Stimulated activated CD4-positive, alpha-beta T cell treated with anti-CD3 and anti-CD28 coated beads, TNF-alpha, amount 100 ng/mL, for 24 hours (primary cell): ENCODE results near the gene RAB11FIP4.

Experiments
- DNase-seq, 3 experiments: peaks; one replicate each; pipeline ENCODE4 v3.0.0-alpha.2; 2020; ENCODE audit warnings: low read depth in 3 of 3

The RAB11FIP4 gene

DNA sequence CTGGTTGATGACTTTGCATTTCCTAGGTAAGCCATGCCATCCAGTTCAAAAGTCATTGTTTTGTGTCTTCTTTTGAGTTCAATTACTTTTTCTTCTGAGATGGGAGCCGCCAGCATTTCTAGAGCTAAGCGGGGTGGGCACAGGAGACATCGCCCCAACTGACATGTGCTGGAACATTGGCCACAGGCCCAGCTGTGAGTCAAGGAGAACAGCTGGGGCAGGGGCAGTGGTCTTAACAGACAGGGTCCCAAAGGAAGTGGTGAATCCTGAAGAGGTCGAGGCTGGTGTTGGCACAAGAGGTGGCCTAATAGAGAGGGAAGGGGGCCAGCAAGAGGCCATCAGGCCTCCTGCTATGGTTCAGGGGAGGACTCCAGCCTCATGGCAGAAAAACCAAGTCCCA, 17.1 kb downstream of the RAB11FIP4 start:
- DNase-seq = no peak

DNA sequence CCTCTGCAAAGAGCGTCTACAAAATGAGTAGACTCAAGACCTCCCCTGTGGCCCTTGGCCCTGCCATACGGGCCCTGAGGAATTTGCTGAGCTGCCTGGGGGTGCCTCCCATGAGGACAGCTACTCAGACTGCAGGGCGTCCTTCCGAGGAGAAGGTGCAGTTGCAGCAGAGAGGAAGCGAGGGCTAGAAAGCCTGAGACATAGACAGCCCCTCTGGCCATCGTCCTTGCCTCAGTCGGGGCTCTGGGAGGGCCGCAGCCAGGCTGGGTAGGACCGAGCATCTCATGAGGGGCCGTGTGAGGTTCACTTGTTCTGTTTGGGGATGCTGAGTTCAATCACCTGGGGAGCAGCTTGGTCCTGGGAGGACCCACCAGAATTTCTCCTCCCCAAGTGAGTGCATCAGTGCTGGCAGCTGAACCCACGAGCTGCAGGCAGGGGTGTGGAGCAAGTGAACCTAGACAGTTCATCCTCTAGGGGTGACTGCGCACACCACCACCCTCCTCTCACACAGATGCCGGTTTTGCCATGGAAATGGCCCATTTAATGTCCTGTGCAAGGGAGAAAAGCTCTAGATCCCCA, 20.3 kb downstream of the RAB11FIP4 start:
- no peak for DNase-seq

DNA sequence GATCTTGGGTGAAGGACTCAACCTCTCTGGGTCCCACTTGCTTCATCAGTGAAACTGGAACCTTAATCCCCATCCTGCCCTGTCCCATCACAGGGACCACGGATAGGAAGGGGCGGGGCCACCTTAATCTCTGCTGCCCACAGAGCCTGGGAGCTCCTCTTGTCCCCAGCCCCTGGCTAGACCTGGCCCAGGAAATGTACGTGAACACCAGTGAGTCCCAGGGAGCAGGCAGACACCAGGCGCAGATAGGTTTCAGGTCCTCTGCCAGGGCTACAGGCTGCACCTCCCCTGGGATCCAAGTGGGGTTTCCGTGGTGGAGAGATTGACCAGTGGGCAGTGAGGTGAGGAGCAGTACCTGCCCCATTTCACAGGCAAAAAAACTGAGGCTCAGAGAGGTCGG, 21.0 kb downstream of the RAB11FIP4 start:
- DNase-seq = no peak

DNA sequence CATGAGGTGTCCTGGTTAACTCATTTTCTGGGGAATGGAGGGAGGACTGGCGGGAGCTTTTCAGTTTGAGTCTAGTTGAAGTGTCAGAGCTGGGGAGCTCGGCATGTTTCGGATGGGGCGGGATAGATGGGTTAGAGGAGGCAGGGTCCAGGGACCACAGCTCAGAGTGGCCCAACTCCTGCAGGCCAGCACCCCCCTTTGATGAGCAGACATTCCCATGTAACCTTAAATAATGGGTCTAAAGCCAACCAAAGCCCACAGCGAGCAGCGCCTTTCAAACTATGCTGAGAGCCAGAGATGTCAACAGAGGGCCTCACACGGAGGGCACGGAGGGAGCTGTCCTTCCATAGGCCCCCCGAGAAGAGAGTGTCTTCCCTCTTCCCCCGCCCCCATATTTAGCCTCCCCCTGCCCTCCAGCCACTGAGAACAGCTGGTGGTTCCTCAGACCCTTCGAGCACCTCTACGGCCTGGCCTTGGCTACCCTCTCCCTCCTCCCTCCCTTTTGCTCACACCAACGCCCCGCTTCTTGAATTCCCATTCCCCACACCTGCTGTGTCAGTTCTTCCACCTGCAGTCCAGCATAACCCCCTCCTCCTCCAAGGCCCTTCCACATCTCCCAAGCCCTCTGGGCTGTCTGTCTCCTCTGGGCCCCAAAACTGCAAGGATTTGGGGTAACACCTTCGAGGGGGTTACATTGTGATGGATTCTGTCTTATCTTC, 21.8 kb downstream of the RAB11FIP4 start:
- DNase-seq = no peak

DNA sequence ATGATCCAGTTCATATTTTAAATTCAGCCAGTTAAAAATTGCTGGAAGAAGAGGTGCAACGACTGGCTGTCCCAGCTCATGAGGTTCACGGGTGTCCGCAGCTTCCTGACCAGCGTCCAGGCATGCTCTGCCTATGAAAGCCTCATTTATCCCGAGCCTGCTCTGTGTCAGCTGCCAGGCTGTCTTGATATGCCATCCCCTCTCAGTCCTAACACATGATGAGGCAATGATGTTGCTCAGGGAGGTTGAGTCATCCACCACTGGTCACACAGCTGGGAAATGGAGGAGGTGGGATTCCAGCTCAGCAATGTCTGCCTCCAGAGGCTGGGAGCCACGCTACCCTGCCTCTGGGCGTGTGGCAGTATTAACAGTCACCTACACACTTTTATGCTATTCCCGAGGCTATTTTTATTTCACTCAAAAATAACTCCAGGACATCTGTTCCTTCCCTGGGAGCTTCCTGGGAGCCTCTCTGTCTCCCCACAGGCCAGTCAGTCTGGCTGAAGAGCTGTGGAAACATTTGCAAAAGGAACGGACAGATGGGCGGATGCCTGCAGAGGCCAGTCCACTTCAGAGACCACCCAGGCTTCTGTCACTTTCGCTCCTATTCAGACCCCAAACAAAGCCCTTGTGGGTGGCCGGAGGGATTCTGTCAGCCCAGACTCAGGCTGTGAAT, 22.5 kb downstream of the RAB11FIP4 start:
- DNase-seq = no peak

DNA sequence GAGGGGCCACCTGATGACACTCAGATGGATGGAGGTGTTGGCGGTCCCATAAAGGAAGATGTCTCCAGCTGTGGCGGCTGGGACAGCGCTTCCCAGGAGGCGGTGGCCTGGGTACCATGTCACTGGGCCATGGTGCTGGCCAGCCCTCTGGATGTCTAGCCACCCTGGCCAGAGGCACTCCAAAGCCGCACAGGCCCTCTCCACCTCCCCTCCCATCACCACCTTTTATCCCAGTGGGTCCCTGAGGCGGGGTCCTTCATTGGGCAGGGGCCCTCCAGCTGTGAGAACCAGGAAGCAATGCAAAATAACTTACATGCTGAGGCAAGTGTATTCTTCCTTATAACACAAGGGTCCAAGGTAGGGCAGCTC, 23.1 kb downstream of the RAB11FIP4 start:
- no peak for DNase-seq

DNA sequence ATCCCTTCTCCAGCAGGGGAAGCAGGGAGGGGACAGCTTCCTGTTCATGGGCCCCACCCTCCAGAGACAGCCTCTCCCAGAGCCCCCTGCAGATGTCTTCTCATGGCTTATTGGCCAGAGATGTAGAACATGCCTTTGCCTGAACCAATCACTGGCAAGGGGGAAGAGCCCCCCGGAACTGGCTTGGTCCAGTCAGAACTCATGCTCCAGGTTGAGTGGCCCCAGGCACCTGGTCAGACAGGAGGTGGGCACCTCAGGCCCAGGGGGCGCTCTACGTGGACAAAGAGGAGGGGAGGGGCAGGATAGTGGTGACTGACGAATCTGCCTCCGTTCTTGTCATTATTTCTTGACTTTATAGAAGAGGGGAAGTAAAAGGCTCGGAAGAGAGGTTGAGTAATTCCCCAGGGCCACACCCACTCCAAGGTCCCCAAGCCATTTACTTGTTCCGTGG, 23.6 kb downstream of the RAB11FIP4 start:
- DNase-seq = no peak

DNA sequence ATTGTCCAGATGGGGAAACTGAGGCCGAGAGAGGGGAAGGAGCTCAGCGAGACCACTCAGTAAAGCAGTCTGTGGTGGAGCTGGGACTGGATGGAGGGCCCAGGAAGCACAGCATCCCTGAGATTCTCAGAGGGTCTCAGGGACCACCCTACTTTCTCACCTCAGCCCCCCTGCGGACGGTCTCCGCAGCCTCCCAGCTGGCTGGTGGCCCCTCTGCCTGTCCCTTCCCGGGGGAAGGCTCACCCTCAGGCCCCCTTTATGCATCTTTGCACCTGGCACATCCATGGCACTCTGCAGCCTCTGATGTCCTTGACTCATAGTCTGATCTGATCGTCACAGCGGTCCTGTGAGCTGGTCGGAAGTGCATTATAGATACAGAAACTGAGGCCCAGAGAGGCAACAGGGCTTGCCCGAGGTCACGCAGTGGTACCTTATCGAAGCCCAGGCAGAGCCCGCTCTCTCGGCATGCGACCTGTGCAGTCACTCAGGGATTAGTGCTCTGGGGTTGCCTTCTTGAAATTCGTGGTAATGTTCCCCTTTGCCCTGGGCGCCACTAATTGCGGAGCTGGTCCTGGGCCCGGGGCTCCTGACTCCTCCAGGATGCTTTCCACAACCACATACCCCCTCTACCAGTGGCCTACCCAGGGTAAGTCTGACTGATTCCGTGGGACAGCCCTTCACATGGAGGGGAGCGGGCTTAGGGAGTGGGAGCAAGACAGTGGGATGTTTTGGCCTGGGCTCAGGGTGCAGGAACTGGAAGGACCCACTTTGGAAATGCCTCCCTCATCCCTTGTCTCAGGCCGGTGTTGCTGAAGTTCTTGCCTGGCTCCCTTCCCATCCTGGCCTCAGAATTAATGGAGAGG, 24.4 kb downstream of the RAB11FIP4 start:
- DNase-seq = no peak

DNA sequence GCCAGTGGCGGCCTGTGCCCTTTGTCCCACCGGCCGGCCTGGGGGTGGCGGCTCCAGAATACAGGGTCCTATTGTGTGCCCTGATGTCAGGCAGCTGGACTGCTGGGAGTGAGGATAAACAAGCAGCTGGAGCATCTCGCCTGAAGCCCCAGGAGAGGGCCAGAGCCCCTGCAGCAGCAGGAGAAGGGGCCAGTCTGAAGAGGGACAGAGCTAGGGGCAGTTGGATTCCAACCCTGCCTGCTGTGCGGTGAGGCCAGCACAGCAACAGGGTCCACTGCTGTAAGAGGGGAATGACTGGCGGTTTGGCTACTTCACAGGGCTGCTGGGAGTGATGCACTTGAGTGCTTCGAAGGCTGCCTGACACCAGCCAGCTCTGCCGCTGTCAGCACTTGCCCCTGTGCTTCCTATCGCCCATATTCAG, 25.0 kb downstream of the RAB11FIP4 start:
- no peak for DNase-seq

DNA sequence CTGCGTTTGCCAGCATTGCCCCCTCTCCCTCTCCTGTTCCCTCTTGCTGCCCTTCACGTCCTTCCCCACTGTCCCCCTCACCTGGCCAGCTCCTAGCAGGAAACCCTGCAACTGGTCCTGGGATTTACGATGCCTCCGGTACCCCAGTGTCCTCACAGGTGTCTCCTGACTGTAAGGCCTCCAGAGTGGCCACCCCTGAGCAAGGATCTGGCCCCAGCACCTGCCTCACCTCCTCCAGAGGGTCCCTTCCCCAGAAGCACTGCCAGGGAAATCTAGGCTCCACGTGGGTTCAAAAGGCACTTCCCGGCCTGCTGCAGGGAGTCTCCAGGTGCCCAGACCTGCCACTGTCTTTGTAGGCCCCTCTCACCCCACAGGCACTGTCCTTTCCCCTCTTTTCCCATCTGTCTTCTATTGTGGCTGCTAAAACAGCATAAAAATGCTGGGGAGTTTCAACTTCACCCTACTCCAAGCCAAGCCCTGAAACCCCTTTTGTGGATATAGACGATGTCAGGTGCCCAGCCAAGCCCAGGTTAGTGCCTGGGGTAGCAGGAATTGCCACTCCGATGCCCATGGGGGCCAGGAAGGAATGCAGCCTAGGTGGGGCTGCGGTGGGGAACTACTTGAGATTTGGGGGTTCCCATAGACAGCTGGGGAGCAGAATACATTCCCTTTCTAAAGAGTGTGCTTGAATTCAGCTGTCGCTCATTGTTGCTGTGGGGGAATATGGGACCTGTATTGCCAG, 25.7 kb downstream of the RAB11FIP4 start:
- DNase-seq = no peak

DNA sequence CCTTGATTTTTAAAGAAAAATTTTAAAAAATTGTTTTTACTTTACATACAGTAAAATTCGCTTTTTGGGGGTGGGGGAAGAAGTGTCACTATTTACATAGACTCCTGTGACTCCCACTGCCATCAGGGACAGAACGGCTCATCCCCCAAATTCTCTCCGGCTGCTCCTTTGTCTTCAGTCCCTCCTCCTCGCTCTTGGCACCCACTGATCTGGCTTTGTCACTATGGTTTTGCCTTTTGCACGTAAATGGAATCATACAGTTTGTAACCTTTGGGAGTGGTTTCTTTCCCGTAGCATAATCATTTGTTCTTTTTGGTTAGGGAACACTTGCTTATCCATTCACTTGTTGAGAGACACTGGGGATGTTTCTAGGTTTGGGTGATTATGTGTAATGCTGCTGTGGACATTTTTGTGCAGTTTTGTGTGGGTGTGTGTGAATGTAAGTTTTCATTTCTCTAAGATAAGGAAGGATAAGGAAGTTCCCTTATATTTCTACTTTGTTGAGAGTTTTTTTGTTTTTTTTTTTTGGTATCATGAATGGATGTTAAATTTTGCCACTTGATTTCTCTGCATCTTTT, 27.4 kb downstream of the RAB11FIP4 start:
- DNase-seq = no peak

DNA sequence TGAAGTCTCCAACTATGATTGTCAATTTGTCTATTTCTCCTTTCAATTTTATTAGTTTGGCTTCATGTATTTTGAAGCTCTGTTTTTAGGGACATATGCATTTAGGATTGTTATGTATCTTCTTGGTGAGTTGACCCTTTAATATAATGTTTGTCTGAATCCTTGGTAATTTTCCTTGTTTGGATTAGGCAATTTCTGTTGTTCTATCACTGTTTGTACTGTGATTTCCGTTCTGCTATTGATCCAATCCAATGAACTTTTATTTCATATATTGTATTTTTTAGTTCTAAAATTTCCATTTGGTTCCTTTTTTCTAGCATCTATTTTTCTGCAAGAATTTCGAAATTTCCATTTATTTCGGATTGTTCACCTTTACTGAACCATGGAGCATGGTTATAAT, 31.0 kb downstream of the RAB11FIP4 start:
- no peak for DNase-seq

DNA sequence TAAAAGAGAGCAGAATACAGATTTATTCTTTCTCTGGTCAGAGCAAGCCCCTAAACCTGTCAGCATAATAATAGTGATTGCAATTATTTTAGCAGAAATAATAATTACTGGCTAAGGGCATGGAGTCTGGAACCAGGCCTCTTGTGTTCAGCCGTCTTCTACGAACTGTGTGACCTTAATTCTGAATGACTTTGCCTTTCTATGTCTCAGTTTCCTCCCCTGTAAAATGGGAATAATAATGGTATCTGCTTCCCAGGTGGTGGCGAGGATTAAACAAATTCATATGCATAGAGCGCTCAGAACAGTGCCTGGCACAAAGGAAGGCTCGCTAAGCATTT, 33.4 kb downstream of the RAB11FIP4 start:
- DNase-seq = no peak

DNA sequence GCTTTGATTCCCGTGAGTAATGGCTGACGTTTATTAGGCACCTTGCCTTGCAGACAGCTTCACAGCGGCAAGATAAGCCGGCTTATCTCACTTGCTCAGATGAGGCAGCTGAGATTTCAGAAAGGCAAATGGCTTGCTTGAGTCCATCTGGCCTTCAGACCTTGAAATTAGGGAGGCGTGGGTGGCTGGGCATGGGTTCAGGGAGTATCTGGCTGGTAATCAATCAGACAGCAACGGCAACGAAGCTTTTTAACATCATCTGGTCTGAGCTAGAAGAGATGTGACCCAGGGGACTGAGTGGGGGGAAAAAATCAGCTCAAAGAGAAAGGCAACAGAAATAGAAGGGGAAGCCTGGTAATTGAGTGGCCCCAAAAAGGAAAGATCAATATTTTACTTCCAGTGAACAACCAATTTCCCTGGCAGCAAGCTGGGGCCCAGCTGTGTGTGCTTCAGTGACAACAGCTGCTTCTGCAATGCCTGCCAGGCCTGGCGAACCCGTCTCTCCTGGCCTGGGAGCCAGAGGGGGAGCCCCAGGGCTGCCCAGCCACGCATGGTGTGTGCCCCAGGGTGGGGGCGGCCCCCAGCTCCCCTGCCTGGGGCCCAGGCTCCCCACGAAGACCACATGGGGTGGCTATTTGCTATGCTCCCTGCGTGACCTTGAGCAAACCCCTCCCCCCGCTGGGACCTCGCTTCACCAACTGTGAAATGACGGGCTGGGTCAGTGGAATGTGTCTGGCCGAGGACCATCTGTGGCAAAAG, 34.0 kb downstream of the RAB11FIP4 start:
- no peak for DNase-seq

DNA sequence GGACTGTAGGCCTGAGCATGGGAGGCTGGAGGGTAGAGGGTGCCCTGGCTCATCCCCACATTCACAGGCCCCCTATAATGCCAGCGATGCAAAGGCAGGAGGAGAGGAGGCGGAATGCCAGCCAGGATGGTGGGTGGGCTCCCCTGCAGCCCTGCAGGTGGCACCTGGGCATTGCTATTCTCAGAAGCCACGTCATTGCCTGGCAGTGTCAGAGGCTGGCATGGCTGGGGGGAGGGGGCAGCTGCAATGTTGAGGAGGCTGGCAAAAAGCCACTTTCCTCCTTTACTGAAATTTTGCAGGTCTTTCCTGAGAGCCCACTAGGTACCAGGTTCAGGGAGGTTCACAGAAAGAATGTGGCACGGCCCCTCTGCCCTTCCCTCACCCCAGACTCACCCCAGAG, 36.2 kb downstream of the RAB11FIP4 start:
- DNase-seq = no peak

DNA sequence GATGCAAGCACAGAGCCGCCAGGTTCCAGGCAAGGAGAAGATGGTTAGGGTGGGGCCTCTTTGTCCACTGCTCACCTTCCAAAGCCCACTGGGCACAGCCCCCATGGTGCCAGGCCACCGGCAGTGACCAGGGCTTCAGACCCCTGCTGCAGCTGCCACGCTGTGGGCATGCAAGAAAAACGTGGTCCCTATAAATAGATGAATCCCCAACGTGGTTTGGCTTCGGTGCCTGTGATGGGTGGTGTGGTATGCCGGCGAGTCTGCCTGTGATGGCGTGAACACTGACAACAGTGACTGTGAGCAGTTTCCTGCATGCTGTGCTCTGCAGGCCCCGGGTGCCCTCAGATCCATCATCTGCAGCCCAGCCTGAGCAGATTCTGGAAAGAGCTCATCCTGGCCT, 36.6 kb downstream of the RAB11FIP4 start:
- DNase-seq = no peak

DNA sequence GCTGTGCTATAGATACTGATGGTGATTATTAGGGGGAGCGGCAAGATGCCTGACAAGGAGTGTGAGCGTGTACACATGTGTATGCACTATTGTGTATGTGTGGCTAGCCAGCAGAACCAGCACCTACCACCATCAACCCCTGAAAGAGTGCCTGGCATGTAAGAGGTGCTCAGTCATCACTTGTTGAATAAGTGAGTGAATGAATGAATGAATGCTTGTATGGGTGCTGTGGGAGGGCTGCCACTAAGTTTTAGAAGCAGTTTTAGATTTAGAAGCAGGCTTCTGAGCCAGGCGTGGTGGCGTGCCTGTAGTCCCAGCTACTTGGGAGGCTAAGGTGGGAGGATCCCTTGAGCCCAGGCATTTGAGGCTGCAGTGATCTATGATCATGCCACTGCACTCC, 37.0 kb downstream of the RAB11FIP4 start:
- DNase-seq = no peak

DNA sequence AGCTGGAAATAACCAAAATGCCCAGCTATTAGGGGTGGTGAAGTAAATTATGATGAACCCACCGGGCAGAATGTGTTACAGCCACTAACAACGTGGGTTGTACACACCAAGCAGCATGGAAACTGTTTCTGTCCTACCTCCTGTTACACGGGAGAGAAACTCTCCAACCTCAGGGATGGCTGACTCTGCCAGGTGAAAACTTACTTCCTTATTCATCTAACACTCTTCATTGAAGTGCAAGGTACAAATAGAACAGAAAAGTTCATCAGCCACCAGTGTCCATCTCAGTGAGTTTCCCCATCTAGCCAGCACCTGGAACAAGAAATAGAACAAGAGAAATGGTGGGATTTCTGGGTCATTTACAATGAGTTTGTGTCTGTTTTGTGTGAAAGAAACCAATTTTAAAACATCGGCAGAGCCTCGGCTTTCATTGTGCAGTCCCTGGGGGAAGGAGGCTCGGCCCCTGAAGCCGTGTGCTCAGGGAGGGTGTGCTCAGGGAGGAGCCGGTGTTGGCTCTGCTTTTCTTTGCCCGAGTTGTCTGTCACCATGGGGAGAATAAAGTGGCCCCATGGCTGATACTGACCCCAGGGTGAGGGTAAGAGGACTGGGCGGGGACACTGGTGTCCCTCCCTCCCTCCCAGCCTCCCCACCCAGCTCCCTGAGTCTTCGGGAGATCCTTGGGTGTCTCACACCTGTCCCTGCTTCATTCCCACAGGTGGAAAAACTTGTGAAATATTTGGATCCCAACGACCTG, 39.8 kb downstream of the RAB11FIP4 start:
- DNase-seq = no peak

DNA sequence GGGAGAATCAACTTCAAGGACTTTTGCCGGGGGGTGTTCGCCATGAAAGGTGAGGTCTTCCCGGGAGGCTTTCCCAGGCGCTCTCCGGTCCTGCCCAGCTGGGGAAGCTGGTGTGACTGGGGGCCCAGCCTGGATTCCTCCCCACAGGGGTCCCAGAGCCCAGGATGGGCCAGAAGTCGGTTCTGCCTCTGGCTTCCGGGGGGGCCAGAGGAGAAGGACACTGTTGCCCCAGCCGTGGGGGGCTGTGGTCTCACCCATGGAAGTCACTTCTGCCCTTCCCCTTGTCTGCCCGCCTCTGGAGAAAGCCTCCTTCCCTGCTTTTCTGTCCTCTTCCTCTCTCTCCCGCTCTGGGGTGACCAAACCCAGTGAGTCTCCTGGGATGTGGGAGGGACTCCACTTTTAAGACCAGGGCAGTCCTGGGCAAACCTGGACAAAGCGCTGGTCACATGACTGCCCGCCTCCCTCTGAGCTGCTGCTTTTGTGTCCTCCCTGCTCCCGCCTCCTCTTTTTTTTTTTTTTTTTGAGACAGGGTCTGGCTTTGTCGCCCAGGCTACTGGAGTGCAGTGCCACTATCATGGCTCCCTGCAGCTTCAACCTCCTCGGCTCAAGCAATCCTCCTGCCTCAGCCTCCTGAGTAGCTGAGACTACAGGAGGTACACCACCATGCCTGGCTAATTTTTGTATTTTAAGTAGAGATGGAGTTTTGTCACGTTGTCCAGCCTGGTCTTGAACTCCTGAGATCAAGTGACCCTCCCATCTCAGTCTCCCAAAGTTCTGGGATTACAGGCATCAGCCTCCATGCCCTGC, 40.6 kb downstream of the RAB11FIP4 start:
- DNase-seq = no peak
